ENCODE data around the gene C2orf78.
A peak's percentile ranks its signal among the peaks of the same experiment; 100 is the strongest.

The C2orf78 gene

DNA sequence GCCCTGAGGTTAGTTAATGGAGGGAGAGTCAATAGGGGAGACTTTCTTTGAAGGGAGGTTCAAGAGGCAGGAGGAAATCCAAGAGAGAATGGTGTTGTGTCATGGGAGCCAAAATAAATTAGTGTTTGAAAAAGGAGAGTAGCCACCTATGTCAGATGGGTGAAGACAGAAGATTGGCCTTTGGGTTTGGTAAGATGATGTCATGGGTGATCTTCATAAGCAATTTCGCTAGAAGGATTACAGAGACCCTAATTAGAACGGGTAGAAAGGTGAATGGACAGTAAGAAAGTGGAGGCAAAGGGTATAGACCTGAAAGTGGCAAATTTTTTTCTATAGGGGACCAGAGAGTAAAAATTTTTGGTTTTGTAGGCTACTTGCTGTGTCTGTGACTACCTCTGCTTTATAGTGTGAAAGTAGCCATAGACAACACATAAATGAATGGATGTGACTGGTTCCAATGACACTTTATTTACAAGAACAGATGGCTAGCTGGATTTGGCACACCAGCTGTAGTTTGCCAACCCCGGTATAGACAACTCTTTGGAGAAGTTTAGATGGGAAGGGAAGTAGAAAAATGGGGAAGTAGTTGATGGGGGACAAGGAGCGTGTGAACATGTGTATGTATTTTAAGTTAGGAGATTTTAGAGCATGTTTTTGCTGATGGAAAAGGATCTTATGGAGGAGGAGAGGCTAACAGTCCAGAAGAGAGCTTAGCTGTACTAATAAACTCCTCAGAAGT is 54.0 kb downstream of the C2orf78 start:
- FAIRE-seq (no peak), DNase-seq (ENCODE audit: insufficient read length, low spot score) (no peak)
- TF ChIP-seq POLR2A (IDR thresholded peaks at IDR 0.05; ENCODE audit: low read depth, low read length) = no peak

GRCh38 chr2:73838889-73839534 is 55.0 kb downstream of the C2orf78 start:
- DNase-seq (ENCODE audit: insufficient read length, low spot score) (no peak), FAIRE-seq (peak; percentile 50)
- no peak for TF ChIP-seq POLR2A (IDR thresholded peaks at IDR 0.05; ENCODE audit: low read depth, low read length)

DNA sequence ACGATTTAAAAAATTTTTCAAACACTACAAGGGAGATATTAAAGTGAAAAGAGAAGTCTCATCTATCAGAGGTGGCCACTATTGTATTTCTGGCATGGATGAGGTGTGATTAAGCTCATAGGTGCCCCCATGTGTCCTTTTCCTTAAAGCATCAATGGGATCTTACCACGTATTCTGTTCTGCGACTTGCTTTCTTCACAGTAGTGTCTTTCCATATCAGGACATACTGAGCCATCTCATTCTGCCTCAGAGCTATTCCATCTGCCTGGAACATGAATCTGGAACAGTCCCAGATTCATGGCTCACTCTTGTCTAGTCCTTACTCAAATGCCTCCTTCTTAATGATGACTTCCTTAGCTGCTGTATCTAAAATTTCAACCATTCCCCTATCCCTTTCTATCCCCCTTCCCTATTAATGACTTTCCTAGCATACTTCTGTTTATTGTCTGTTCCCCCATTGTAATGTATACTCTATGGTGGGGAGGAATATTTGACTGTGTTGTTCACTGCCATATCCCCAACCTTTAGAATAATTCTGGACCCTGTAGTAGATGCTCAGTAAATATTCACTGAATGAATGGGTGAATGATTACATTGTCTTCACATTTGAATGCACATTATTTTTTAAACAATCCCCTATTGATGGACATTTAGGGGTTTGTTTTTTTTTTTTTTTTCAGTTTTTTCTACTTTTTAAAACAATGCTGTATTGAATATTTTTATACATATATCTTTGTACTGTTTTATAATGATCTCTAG is 55.8 kb downstream of the C2orf78 start:
- FAIRE-seq (peak; percentile 61), DNase-seq (ENCODE audit: insufficient read length, low spot score) (no peak)
- no peak for TF ChIP-seq POLR2A (IDR thresholded peaks at IDR 0.05; ENCODE audit: low read depth, low read length)

- no peak for DNase-seq (ENCODE audit: insufficient read length, low spot score)
Observed at GRCh38 chr2:73841912-73842738, 58.1 kb downstream of the C2orf78 start.

DNA sequence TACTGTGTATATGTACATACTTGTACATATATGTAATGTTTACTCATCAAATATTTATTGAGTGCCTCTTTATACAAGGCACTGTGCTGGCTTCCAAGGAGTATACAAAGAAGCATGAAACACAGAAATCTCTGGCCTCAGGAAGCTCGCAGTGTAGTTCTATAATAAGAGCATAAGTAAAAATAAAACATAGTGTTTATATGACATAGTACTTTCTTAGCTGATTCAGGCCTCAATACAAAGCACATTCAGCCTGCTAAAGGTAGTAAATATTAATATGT is 58.7 kb downstream of the C2orf78 start:
- DNase-seq (ENCODE audit: insufficient read length, low spot score) = no peak
- no peak for FAIRE-seq

More at GRCh38 chr2:73841912-73842738, 58.1 kb downstream of the C2orf78 start:
- TF ChIP-seq POLR2A (IDR thresholded peaks at IDR 0.05; ENCODE audit: low read depth, low read length) = no peak
- no peak for FAIRE-seq

GRCh38 chr2:73844087-73844486 is 60.1 kb downstream of the C2orf78 start:
- no peak for TF ChIP-seq POLR2A (IDR thresholded peaks at IDR 0.05; ENCODE audit: low read depth, low read length)
- DNase-seq (ENCODE audit: insufficient read length, low spot score) (no peak), FAIRE-seq (no peak)

More for the DNA sequence above, 58.7 kb downstream of the C2orf78 start:
- TF ChIP-seq POLR2A (IDR thresholded peaks at IDR 0.05; ENCODE audit: low read depth, low read length) = no peak

GRCh38 chr2:73850009-73850408 is 66.0 kb downstream of the C2orf78 start:
- FAIRE-seq = no peak
- TF ChIP-seq POLR2A (IDR thresholded peaks at IDR 0.05; ENCODE audit: low read depth, low read length) = no peak
- no peak for DNase-seq (ENCODE audit: insufficient read length, low spot score)

DNA sequence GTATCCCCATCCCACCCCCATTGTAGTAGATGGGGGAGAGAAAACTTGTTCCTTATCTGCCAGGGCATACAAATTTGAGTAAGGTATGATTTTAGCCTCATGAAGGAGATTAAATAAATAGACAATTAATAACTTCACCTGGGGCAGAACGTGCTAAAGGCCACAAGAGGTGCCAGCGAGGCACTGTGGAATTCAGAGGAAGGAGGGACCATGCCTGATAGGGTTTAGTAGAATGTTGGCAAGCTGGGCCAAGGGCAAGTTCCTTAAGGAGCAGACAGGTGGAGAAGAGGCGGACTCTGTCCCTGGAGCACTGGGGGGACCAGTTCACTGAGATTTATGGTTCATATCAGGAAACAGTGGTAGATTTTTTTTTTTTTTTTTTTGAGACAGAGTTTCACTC is 67.3 kb downstream of the C2orf78 start:
- DNase-seq (ENCODE audit: insufficient read length, low spot score) = no peak
- TF ChIP-seq POLR2A (IDR thresholded peaks at IDR 0.05; ENCODE audit: low read depth, low read length) = no peak
- FAIRE-seq = no peak

- TF ChIP-seq POLR2A (IDR thresholded peaks at IDR 0.05; ENCODE audit: low read depth, low read length) = no peak
- DNase-seq (ENCODE audit: insufficient read length, low spot score) = peak; percentile 49
- FAIRE-seq = peak; percentile 92
Observed at GRCh38 chr2:73852020-73852419, 68.0 kb downstream of the C2orf78 start.

- FAIRE-seq = no peak
- DNase-seq (ENCODE audit: insufficient read length, low spot score) = no peak
- no peak for TF ChIP-seq POLR2A (IDR thresholded peaks at IDR 0.05; ENCODE audit: low read depth, low read length)
Observed at GRCh38 chr2:73855526-73855925, 71.5 kb downstream of the C2orf78 start.

DNA sequence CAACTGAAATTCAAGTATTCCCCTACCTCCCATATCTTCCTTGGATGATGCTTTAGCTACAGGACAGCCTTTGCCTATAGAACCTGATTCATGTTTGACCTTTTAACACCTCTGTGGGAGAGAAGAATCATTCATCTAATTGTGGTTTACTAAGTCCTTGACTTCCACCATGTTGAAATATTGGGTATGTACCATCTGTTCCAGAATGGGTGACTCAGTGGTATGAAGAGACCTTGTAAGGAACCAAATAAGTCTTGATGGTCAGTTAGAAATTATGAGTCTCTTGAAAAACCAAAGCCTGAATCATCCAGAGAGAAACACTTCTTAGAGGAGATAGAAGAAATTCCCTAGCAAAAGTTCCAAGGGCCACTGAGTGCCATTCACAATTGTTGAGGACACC is 72.2 kb downstream of the C2orf78 start:
- no peak for TF ChIP-seq POLR2A (IDR thresholded peaks at IDR 0.05; ENCODE audit: low read depth, low read length)
- DNase-seq (ENCODE audit: insufficient read length, low spot score) (no peak), FAIRE-seq (no peak)

DNA sequence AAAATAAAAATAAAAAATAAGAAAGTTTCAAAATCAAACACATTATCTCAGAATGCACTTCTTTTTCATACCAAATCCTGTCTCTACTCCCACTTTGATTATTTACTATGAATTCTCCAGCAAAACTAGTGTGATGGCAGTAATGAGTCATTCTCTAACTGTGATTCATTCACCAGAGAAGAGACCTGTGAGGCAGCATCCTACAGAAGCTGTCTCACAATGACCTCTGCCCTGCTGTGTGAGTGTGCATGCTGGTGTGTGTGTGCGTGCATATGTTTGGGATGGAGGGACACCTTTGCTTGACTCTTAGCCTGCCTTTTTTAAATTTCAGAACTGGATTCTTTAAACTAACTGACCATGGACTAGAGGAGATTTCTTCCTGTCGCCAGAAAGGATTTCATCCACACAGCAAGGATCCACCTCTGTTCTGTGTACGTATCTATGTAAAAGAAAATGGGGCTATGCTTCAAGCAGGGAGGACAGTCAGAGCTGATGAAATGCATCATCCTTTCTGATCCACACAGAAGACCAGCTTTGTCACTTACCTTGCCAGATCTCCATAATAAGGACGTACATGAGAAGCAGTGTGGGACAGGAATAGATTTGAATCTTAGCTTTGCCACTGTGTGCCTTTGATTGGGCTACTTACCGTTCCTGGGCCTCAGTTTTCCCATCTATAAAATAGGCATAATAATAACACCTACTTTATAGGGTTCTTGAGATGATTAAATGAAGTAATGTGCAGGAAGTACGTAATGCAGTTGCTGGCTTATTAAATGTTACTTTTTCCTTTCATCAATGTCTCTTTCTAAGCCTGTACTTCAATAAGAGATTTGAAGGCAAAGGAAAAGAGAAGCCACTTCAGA is 76.0 kb downstream of the C2orf78 start:
- peak; percentile 63 for DNase-seq (ENCODE audit: insufficient read length, low spot score)
- FAIRE-seq = peak; percentile 85
- TF ChIP-seq POLR2A (IDR thresholded peaks at IDR 0.05; ENCODE audit: low read depth, low read length) = no peak

GRCh38 chr2:73862987-73863386 is 79.0 kb downstream of the C2orf78 start:
- DNase-seq (ENCODE audit: insufficient read length, low spot score) = no peak
- no peak for TF ChIP-seq POLR2A (IDR thresholded peaks at IDR 0.05; ENCODE audit: low read depth, low read length)
- FAIRE-seq = no peak

All from H54 (cell line).